Body of pancreas (tissue), 4 donors: ENCODE measurements around the gene KLK8.

ENCODE experiments used
- CTCF ChIP-seq, 7 experiments: fragments of 450-650 bp in 4 of 7; fragments of 200-600 bp in 3 of 7; sonication (generic) in 3 of 7; IDR thresholded peaks; one replicate each; pipeline ENCODE4 v1.5.1; 2016 to 2019; ENCODE audit warnings: antibody characterized with exemption in 7 of 7
- POLR2A ChIP-seq, 3 donors: fragments of 450-650 bp; IDR thresholded peaks; one replicate each; pipeline ENCODE4 v1.6.1; 2016; ENCODE audit warnings: antibody characterized with exemption in 3 of 3, mild to moderate bottlenecking in 2 of 3

- peak; percentile 65 to 81 (median 72) for TF ChIP-seq CTCF (IDR thresholded peaks at IDR 0.05)
- TF ChIP-seq POLR2A (IDR thresholded peaks at IDR 0.05) = no peak
Observed at GRCh38 chr19:51016798-51017683, 15.6 kb upstream of the KLK8 start.
